ENCODE measurements around the gene TNFRSF18.

DNA sequence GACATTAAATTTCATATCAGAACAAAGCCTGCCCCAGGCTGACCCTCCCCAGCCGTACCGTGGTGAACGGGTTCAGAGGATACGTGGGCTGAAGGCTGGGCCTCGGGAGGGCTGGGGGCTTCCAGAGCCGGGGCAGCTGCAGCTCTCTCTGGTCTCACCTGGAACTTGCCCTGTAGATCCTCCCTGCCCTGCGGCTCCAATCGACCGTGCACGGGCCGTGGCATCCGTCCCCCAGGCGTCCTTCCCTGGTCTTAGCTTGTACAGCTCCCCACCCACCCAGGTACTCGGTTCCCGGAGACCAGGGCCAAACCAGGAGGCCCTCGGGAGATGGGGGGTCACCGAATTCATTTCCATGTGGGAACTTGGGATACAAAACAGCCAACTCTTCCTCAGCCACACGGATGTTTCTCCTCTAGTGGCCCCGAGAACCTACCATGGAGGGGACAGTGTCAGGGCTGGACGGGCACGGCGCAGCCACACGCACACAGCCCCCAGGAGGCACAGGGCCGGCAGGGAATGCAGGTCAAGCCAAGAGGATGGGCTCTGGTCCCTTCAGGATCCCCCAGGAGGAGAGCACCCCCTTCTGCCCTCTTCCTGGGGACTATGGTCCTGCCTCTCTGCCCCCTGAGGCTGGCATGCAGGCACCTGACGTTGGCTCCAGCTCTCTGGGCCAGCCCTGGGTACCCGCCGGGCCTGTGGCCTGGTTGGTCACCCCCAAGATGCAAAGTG lies 28.8 kb upstream of the TNFRSF18 start:
- no peak for TF ChIP-seq POLR2A (IDR thresholded peaks at IDR 0.05; ENCODE audit: low read depth, low read length)
- TF ChIP-seq SPI1 (IDR thresholded peaks at IDR 0.05; ENCODE audit: low read depth, low read length), result no peak
- peak; percentile 25; the same call in 1 of the 2 replicates for TF ChIP-seq POLR2AphosphoS5 (IDR thresholded peaks at IDR 0.05; ENCODE audit: low read depth, low read length)

Data from GM12891 (cell line).